ENCODE data around the gene IFI30. TPM values are rescaled to one million over a fixed set of nuclear protein-coding genes. Genes with fewer than 3 reads are reported as not detected.

The IFI30 gene
- total and polyA plus RNA-seq, 5 donors = 10.1 to 47.4 (median 34.4) TPM

- peak within 1 kb of the TSS; percentile 69 for H3K4me3 ChIP-seq (ENCODE audit: low read length)
- peak; percentile 100 for DNase-seq
- H3K27me3 ChIP-seq (ENCODE audit: control insufficient read depth, insufficient read depth) = no peaks in the 10 kb centered on the region
- intact Hi-C loops (cut with DNase I) = no loop called here
- no peaks in the 10 kb centered on the region for H3K9me3 ChIP-seq (ENCODE audit: control insufficient read depth, low read length)
- WGBS = under 1% methylated on average over 74 of the region's 74 CpGs
- no peaks in the 10 kb centered on the region for H3K4me1 ChIP-seq (ENCODE audit: control insufficient read depth, insufficient read depth, low read length)
- peak; percentile 96 to 97 for ATAC-seq
- peak within 1 kb of the TSS; percentile 94 for H3K27ac ChIP-seq (ENCODE audit: low read length)
Observed at GRCh38 chr19:18192673-18193387, 19.2 kb downstream of the IFI30 start, which contains the start of gene MPV17L2. Gene MPV17L2 (plus strand): TSS chr19:18193218. CDS start chr19:18193282, 64 bp downstream.

DNA sequence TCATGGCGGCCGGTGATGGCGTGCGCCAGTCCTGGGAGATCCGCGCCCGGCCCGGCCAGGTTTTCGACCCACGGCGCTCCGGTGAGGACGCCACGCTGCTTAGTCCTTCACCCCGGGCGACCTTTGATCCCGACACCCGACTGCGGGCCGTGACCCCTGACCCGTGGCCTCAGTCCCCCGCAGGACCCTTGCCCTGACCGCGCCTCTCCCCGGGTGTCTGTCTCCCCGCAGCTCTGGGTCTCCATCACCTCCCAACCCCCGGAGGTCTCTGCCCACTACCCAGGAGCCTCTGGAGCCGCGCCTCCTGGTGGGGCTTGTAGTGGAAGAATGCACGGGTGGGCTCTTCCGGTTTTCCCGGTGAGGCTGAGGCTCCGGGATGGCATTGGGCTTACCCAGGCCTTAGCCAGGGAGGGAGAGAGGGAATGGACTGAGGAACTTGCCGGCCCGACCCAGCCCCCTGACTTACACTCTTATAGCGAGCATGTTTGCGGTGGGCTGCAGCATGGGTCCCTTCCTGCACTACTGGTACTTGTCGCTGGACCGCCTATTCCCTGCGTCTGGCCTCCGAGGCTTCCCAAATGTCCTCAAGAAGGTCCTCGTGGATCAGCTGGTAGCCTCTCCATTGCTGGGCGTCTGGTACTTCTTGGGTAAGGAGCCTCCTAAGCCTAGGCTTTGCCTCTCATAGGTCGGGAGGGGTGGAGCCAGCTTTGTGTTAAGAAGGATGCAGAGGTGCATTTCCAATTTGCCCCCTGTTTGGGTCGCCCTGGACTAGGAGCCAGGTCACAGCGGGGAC lies 20.0 kb downstream of the IFI30 start:
- intact Hi-C loops (cut with DNase I) = no loop called here
- no peak for DNase-seq
- peak; percentile 2 to 6 for ATAC-seq
- 4% methylated on average over 46 of the region's 46 CpGs for WGBS
- no peaks in the 10 kb centered on the region for H3K4me1 ChIP-seq (ENCODE audit: control insufficient read depth, insufficient read depth, low read length)
- H3K4me3 ChIP-seq (ENCODE audit: low read length) = peak overlapping the region; percentile 69
- H3K9me3 ChIP-seq (ENCODE audit: control insufficient read depth, low read length) = no peaks in the 10 kb centered on the region
- peak overlapping the region; percentile 21 for H3K27ac ChIP-seq (ENCODE audit: low read length)
- no peaks in the 10 kb centered on the region for H3K27me3 ChIP-seq (ENCODE audit: control insufficient read depth, insufficient read depth)

GRCh38 chr19:18194181-18194530 lies 20.5 kb downstream of the IFI30 start:
- Histone ChIP-seq H3K4me1 (ENCODE audit: control insufficient read depth, insufficient read depth, low read length) (no peaks in the 10 kb centered on the region), H3K27ac (ENCODE audit: low read length) (no peak overlapping the region), H3K27me3 (ENCODE audit: control insufficient read depth, insufficient read depth) (no peaks in the 10 kb centered on the region), H3K4me3 (ENCODE audit: low read length) (no peak overlapping the region), H3K9me3 (ENCODE audit: control insufficient read depth, low read length) (no peaks in the 10 kb centered on the region)
- DNase-seq = peak in 1 of 3 donors; percentile 43
- intact Hi-C loops (cut with DNase I) = no loop called here
- 51% methylated on average over 12 of the region's 12 CpGs for WGBS
- no peak for ATAC-seq

- Histone ChIP-seq H3K27ac (ENCODE audit: low read length) (no peak overlapping the region), H3K27me3 (ENCODE audit: control insufficient read depth, insufficient read depth) (no peaks in the 10 kb centered on the region), H3K4me3 (ENCODE audit: low read length) (no peak overlapping the region), H3K4me1 (ENCODE audit: control insufficient read depth, insufficient read depth, low read length) (no peaks in the 10 kb centered on the region), H3K9me3 (ENCODE audit: control insufficient read depth, low read length) (no peaks in the 10 kb centered on the region)
- ATAC-seq = peak in 1 of 2 donors; percentile 2
- peak; percentile 46 to 76 (median 75) for DNase-seq
- intact Hi-C loops (cut with DNase I) = no loop called here
- 34% methylated on average over 27 of the region's 27 CpGs for WGBS
Observed at GRCh38 chr19:18194554-18195238, 21.1 kb downstream of the IFI30 start.

- ATAC-seq (no peak), DNase-seq (no peak)
- Histone ChIP-seq H3K9me3 (ENCODE audit: control insufficient read depth, low read length) (no peaks in the 10 kb centered on the region), H3K27ac (ENCODE audit: low read length) (no peak overlapping the region), H3K27me3 (ENCODE audit: control insufficient read depth, insufficient read depth) (no peaks in the 10 kb centered on the region), H3K4me3 (ENCODE audit: low read length) (no peak overlapping the region), H3K4me1 (ENCODE audit: control insufficient read depth, insufficient read depth, low read length) (no peaks in the 10 kb centered on the region)
- 85% methylated on average over 7 of the region's 7 CpGs for WGBS
- intact Hi-C loops (cut with DNase I) = no loop called here
Observed at GRCh38 chr19:18196511-18196845, 22.9 kb downstream of the IFI30 start.

- 92% methylated on average over 18 of the region's 18 CpGs for WGBS
- no peak for ATAC-seq
- DNase-seq = peak in 1 of 3 donors; percentile 48
- H3K4me3 ChIP-seq (ENCODE audit: low read length) = no peak overlapping the region
- intact Hi-C loops (cut with DNase I) = no loop called here
- no peaks in the 10 kb centered on the region for H3K9me3 ChIP-seq (ENCODE audit: control insufficient read depth, low read length)
- H3K27me3 ChIP-seq (ENCODE audit: control insufficient read depth, insufficient read depth) = no peaks in the 10 kb centered on the region
- H3K4me1 ChIP-seq (ENCODE audit: control insufficient read depth, insufficient read depth, low read length) = no peaks in the 10 kb centered on the region
- no peak overlapping the region for H3K27ac ChIP-seq (ENCODE audit: low read length)
Observed at GRCh38 chr19:18197306-18197705, 23.7 kb downstream of the IFI30 start.

DNA sequence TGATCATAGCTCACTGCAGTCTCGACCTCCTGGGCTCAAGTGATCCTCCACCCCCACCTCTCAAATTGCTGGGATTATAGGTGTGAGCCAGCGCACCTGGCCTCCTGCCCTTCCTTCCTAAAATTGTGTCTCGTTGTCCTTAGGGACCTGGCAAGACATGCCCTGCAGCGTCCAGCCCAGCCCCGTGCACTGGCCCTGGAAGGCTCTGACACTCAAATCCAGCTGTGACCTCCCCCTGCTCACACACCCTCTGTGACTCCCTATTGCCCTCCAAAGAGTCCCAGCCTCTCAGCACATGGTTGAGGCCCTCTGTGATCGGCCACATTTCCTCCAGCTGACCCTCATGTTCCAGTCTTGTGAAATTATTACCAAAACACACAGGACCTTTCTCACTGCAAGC lies 24.3 kb downstream of the IFI30 start:
- Histone ChIP-seq H3K27me3 (ENCODE audit: control insufficient read depth, insufficient read depth) (no peaks in the 10 kb centered on the region), H3K4me3 (ENCODE audit: low read length) (no peak overlapping the region), H3K4me1 (ENCODE audit: control insufficient read depth, insufficient read depth, low read length) (peaks cover 2% of the 10 kb centered on the region), H3K9me3 (ENCODE audit: control insufficient read depth, low read length) (no peaks in the 10 kb centered on the region), H3K27ac (ENCODE audit: low read length) (no peak overlapping the region)
- ATAC-seq = no peak
- intact Hi-C loops (cut with DNase I) = no loop called here
- peak in 1 of 3 donors; percentile 28 for DNase-seq
- 63% methylated on average over 6 of the region's 6 CpGs for WGBS

DNA sequence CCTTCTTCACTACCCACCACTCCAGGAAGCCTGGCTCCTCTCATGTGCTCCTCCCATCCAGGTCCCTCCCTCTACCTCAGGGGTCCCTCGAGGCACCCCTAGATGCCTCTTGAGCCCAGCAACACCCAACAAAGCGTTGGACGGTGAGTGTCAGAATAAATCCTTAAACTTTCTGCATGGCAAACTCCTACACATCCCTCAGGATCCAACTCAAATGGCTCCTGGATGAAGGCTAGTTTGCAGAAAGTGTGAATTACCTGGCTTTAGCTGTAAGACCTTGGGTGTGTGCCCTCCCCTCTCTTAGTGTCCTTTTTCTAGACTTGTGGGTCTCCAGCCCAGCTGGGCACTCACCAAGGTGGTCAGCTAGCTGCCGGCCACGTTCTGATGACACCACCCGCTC lies 24.8 kb downstream of the IFI30 start:
- 91% methylated on average over 6 of the region's 6 CpGs for WGBS
- Histone ChIP-seq H3K9me3 (ENCODE audit: control insufficient read depth, low read length) (no peaks in the 10 kb centered on the region), H3K4me3 (ENCODE audit: low read length) (no peak overlapping the region), H3K27ac (ENCODE audit: low read length) (no peak overlapping the region), H3K4me1 (ENCODE audit: control insufficient read depth, insufficient read depth, low read length) (peaks cover 5% of the 10 kb centered on the region), H3K27me3 (ENCODE audit: control insufficient read depth, insufficient read depth) (no peaks in the 10 kb centered on the region)
- intact Hi-C loops (cut with DNase I) = no loop called here
- ATAC-seq (no peak), DNase-seq (peak in 1 of 3 donors; percentile 9)

GRCh38 chr19:18202397-18202777 lies 28.8 kb downstream of the IFI30 start:
- DNase-seq (no peak), ATAC-seq (no peak)
- Histone ChIP-seq H3K27me3 (ENCODE audit: control insufficient read depth, insufficient read depth) (no peaks in the 10 kb centered on the region), H3K4me3 (ENCODE audit: low read length) (no peak overlapping the region), H3K27ac (ENCODE audit: low read length) (no peak overlapping the region), H3K4me1 (ENCODE audit: control insufficient read depth, insufficient read depth, low read length) (peaks cover 5% of the 10 kb centered on the region), H3K9me3 (ENCODE audit: control insufficient read depth, low read length) (no peaks in the 10 kb centered on the region)
- WGBS = 78% methylated on average over 24 of the region's 24 CpGs
- intact Hi-C loops (cut with DNase I) = loop anchor here in 3 of 4 donors (10.0 kb wide), 2 partner anchors 122 to 212 kb away; partner anchors contain the start of genes SSBP4 (in 2 of the 3) and LSM4 (in 1 of the 3)

GRCh38 chr19:18202778-18203407 lies 29.3 kb downstream of the IFI30 start:
- peak; percentile 42 to 81 (median 76) for DNase-seq
- Histone ChIP-seq H3K27me3 (ENCODE audit: control insufficient read depth, insufficient read depth) (no peaks in the 10 kb centered on the region), H3K9me3 (ENCODE audit: control insufficient read depth, low read length) (no peaks in the 10 kb centered on the region), H3K4me1 (ENCODE audit: control insufficient read depth, insufficient read depth, low read length) (peaks cover 5% of the 10 kb centered on the region), H3K4me3 (ENCODE audit: low read length) (peak overlapping the region; percentile 60), H3K27ac (ENCODE audit: low read length) (no peak overlapping the region)
- 8% methylated on average over 32 of the region's 32 CpGs for WGBS
- intact Hi-C loops (cut with DNase I) = loop anchor here in 3 of 4 donors (10.0 kb wide), 2 partner anchors 122 to 212 kb away; partner anchors contain the start of genes SSBP4 (in 2 of the 3) and LSM4 (in 1 of the 3)
- ATAC-seq = no peak
